Peyer's patch (tissue), 4 donors: ENCODE measurements around the gene ROR1. TPM values are rescaled to one million over a fixed set of nuclear protein-coding genes. Genes with fewer than 3 reads are reported as not detected.
A peak's percentile ranks its signal among the peaks of the same experiment; 100 is the strongest.

Experiments used
- DNase-seq, 3 donors: peaks; one replicate each; pipeline ENCODE4 v3.0.0-alpha.2; 2017 to 2019
- H3K27ac ChIP-seq, 4 donors: fragments of 200-600 bp; sonication (generic); one replicate each; pipeline ENCODE4 v1.5.1; 2016 to 2019
- H3K27me3 ChIP-seq, 2 donors: fragments of 200-600 bp; sonication (generic); one replicate each; pipeline ENCODE4 v1.5.1; 2019
- H3K36me3 ChIP-seq, 3 donors: fragments of 200-600 bp; sonication (generic); one replicate each; pipeline ENCODE4 v1.5.1; 2016 to 2019
- H3K4me1 ChIP-seq, 4 donors: fragments of 200-600 bp; sonication (generic); one replicate each; pipeline ENCODE4 v1.5.1; 2016 to 2019
- H3K4me3 ChIP-seq, 4 donors: fragments of 200-600 bp; sonication (generic); 1 replicate in 3 of 4; 2 replicates in 1 of 4; pipeline ENCODE4 v1.5.1; 2016 to 2019; ENCODE audit warnings: mild to moderate bottlenecking in 1 of 4
- H3K9me3 ChIP-seq, 4 donors: fragments of 200-600 bp; sonication (generic); one replicate each; pipeline ENCODE4 v1.5.1; 2016 to 2019; ENCODE audit warnings: mild to moderate bottlenecking in 1 of 4
- POLR2A ChIP-seq, 2 donors: fragments of 450-650 bp; IDR thresholded peaks; one replicate each; pipeline ENCODE4 v1.5.1; 2017; ENCODE audit warnings: antibody characterized with exemption in 2 of 2, mild to moderate bottlenecking in 2 of 2, moderate library complexity in 2 of 2
- total RNA-seq, 4 donors: library from RNA; depleted of rRNA; stranded (reverse); fragments of >200 nt; gene quantifications; one replicate each; pipeline ENCODE4 v1.1.0, GENCODE V29; 2016
- TF ChIP-seq, protein P1 (sequence below), 6 experiments: fragments of 450-650 bp in 4 of 6; fragments of 200-600 bp in 2 of 6; sonication (generic) in 1 of 6; IDR thresholded peaks; one replicate each; pipeline ENCODE4 v1.5.1; 2017 to 2019; ENCODE audit warnings: antibody characterized with exemption in 6 of 6, mild to moderate bottlenecking in 3 of 6, moderate library complexity in 1 of 6

Gene ROR1
- total RNA-seq, 4 donors from 2014 or later: 1.2 to 7.4 (median 4.7) TPM

DNA sequence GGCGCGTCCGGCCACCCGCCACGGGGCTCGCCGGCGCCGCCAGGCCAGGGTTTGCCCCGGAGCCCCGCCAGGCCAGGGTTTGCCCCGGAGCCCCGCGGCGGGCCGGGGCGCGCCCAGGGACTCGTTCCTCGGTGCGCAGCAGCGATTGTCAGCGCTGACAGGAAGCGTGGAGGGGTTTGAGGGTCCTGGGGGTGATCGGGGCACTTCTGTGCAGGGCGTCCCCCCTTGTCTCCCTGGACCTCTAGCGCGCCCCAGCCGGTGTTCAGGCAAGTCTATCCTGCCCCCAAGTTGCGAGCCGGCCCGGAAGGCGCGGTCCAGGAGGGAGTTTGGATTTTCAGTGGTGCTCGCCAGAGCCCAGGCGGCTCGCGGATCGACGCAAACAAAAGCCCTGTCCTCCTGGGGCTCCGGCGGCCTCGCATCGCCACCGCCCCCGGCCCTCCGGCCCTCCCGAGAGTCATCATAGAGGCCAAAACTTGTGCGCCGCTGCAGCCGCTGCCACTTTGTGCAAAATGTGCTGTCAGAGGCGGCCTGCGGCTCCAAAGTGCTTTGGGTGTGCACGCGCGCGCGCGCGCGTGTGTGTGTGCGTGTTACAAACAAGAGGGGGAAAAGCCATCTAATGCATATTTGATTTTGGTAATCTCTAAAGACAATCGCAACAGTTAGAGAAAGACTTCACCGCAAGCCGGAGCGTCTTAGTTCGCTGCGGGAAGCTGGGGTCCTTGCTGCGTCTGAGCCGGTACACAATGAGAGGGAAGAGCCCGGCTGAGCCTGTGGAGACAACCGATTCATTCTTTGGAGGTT is 1.0 kb downstream of the ROR1 start:
- no peak for TF ChIP-seq POLR2A (IDR thresholded peaks at IDR 0.05)
- peak overlapping the region; percentile 67 to 89 (median 75) for H3K27ac ChIP-seq
- H3K27me3 ChIP-seq: no peaks in the 10 kb centered on the region
- no peaks in the 10 kb centered on the region for H3K9me3 ChIP-seq
- no peaks in the 10 kb centered on the region for H3K36me3 ChIP-seq
- DNase-seq: peak; percentile 30 to 59 (median 53)
- peaks cover 0 to 8% (median 5%) of the 10 kb centered on the region in 4 donors for H3K4me1 ChIP-seq
- peak overlapping the region; percentile 53 to 86 (median 64) for H3K4me3 ChIP-seq

DNA sequence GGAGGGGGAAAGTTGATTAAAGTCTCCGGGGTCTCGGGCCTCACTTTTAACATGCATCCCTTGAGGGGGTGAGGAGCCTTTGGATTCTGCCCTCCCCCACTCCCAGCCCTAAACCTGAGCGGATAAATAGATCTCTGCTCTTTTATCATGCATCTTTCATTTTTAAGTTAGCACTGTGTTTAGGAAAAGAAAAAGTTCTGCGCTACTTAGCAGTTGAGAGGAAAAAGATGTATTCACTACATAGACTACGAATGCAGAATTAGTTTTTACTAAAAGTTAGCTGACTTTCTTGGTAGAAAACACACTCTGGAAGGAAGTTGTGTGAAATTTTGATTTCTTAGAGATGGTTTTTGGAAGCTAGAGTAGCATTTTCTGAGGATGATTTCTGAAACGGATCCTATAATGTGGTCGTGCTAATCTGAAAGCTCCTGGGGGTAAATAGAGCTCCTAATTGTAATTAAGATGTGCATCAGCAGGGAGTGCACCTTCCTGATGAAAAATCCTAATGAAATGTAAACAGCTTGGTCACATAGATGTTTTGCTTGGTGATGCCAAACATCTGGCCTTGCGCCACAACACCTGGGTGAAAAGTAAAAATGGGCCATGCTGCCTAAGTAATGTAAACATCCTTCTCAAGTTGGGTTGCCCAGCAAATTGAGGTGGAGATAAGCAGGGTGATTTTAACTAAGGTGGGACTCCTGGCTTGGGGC is 1.8 kb downstream of the ROR1 start:
- DNase-seq: no peak
- Histone ChIP-seq H3K4me3 (peak overlapping the region; percentile 53 to 86 (median 64)), H3K36me3 (no peaks in the 10 kb centered on the region), H3K9me3 (no peaks in the 10 kb centered on the region), H3K4me1 (peaks cover 0 to 8% (median 5%) of the 10 kb centered on the region in 4 donors), H3K27me3 (no peaks in the 10 kb centered on the region), H3K27ac (no peak overlapping the region)
- TF ChIP-seq, protein P1, sequence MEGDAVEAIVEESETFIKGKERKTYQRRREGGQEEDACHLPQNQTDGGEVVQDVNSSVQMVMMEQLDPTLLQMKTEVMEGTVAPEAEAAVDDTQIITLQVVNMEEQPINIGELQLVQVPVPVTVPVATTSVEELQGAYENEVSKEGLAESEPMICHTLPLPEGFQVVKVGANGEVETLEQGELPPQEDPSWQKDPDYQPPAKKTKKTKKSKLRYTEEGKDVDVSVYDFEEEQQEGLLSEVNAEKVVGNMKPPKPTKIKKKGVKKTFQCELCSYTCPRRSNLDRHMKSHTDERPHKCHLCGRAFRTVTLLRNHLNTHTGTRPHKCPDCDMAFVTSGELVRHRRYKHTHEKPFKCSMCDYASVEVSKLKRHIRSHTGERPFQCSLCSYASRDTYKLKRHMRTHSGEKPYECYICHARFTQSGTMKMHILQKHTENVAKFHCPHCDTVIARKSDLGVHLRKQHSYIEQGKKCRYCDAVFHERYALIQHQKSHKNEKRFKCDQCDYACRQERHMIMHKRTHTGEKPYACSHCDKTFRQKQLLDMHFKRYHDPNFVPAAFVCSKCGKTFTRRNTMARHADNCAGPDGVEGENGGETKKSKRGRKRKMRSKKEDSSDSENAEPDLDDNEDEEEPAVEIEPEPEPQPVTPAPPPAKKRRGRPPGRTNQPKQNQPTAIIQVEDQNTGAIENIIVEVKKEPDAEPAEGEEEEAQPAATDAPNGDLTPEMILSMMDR (IDR thresholded peaks at IDR 0.05): no peak
- no peak for TF ChIP-seq POLR2A (IDR thresholded peaks at IDR 0.05)

DNA sequence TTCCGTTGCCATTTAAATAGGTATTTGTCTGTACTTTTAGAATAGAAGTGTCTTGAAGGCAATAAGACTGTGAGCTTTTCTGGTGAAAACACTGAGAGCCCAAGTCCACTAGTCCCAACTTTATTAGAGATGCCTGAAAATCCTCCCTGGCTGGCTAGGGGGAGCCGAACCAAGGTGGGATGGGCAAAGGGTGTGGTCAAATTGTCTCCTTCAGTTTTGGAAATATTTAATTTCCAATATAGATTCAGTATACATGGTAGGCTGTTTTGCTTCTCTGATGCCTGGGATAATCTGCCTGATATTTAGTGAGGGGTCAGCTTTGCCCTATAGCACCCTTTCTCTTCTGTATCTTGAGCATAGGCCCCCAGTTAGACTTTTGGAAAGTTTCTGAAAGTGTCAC is 3.5 kb downstream of the ROR1 start:
- no peak for DNase-seq
- TF ChIP-seq, protein P1 (IDR thresholded peaks at IDR 0.05): no peak
- TF ChIP-seq POLR2A (IDR thresholded peaks at IDR 0.05): no peak
- peaks cover 0 to 8% (median 5%) of the 10 kb centered on the region in 4 donors for H3K4me1 ChIP-seq
- H3K27me3 ChIP-seq: no peaks in the 10 kb centered on the region
- no peak overlapping the region for H3K27ac ChIP-seq
- H3K9me3 ChIP-seq: no peaks in the 10 kb centered on the region
- H3K4me3 ChIP-seq: no peak overlapping the region
- no peaks in the 10 kb centered on the region for H3K36me3 ChIP-seq

DNA sequence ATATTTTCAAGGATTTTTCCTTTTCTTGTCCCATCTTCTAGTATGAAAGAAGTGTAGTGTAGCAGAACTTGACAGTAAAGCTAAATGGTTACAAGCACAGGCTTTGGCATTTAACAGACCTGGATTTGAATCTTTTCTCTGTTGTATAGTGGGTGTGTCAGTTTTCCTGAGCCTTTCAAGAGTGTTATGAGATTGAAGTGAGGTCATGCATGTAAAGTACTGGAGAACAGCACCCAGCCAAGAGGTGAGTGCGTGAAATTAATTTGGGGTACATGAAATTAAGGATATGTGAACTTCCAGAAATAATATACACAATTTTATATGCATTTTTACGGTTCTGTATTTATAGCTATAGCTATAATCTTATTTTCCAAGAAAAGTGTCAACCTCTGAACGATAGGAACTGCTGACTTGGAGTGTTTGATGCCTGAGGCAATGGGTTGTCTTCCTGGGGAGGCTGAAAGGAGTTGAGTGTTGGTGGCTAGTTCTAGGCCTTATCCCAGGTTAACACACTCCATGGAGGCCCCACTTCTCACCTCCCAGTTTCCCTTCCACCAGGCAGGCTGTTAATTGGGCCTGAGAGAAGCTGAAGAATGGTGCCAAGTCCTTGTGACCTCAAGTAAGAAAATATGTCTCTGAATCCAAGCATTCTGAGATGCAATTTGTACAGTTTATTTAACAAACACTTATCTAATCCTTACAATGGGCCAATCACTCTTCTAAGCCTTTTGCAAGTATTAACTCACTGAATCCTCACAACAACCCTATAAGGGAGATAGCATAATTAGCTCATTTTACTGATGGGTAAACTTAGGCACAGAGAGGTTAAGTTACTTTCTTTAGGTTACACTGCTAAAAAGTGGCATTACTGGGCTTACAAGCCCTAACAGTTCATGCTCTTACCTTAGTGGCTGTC is 4.4 kb downstream of the ROR1 start:
- DNase-seq: no peak
- no peak for TF ChIP-seq POLR2A (IDR thresholded peaks at IDR 0.05)
- TF ChIP-seq, protein P1 (IDR thresholded peaks at IDR 0.05): no peak
- no peak overlapping the region for H3K27ac ChIP-seq
- no peak overlapping the region for H3K4me3 ChIP-seq
- no peaks in the 10 kb centered on the region for H3K27me3 ChIP-seq
- H3K9me3 ChIP-seq: no peaks in the 10 kb centered on the region
- peaks cover 0 to 8% (median 4%) of the 10 kb centered on the region in 4 donors for H3K4me1 ChIP-seq
- no peaks in the 10 kb centered on the region for H3K36me3 ChIP-seq

DNA sequence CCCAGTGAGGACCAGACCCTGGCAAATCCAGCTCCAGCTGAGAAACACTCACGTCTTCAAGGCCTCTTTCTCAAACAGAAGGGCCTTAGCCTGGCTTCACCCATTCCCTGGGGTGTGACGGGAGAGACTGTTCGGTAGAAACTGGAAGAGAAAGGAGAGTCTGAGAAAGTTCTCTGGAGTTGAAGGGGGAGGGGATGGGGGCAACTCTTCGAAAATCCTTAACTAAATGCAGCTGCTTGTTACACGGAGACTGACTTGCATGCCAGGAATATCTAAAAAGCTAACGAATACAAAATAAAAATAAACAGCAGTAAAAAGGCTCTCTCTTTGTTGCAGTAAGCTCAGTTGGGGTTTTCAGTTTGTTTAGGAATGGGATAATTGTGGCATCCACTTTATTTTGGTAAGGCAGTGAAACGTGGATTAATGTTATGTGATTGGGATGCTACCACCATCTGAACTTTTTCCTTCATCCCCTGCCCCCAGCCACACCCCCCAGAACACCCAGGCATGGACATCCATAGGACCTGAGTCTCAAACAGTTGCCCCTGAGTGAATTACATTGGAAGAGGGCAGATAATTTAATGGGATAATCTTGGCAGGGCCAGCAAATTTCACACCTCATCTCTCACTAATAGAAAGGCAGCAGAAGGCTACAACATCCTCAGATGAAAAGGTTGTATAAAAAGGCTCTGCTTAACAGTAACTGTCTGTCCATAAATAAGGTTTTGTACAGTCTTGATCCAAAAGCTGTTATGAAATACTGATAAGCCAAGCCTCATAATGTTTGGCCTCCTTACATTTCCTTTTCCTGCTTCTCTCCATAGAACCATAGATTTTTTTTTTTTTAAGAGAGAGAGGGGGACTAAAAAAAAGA is 5.8 kb downstream of the ROR1 start:
- Histone ChIP-seq H3K4me3 (no peak overlapping the region), H3K27me3 (no peaks in the 10 kb centered on the region), H3K4me1 (peaks cover 0 to 5% (median under 1%) of the 10 kb centered on the region in 4 donors), H3K36me3 (no peaks in the 10 kb centered on the region), H3K27ac (no peak overlapping the region), H3K9me3 (no peaks in the 10 kb centered on the region)
- DNase-seq: no peak
- TF ChIP-seq, protein P1 (IDR thresholded peaks at IDR 0.05): no peak
- TF ChIP-seq POLR2A (IDR thresholded peaks at IDR 0.05): no peak
